ENCODE results near the gene DDX21.
"Not testable (repeated sequence)": the region's sequence is repeated elsewhere in the genome, so short reads cannot be mapped to it uniquely, and the experiment has no call there.

Gene DDX21

DNA sequence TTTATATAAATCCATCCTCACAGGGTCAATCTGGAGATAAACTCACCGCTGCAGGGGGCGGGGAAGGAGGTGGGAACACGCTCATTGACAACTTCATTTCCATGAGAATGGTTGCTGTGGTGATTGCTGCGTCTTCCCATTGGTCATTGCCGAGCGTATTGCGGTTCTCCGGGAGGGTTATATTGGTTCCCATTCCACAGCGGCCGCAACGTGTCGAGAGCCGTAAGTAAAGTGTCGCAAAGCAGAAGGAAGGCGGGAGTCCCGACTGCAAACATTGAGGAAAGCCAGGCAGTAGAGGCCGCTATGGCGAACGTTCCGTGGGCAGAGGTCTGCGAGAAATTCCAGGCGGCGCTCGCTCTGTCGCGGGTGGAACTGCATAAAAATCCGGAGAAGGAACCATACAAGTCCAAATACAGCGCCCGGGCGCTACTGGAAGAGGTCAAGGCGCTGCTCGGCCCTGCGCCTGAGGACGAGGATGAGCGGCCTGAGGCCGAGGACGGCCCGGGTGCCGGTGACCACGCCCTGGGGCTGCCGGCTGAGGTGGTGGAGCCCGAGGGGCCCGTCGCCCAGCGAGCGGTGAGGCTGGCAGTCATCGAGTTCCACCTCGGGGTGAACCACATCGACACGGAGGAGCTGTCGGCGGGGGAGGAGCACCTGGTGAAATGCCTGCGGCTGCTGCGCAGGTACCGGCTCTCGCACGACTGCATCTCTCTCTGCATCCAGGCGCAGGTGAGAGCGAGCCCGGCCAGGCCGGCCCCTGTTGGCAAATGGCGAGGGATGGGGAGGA, 32.8 kb downstream of the DDX21 start, which contains the start of gene KIFBP:
TSS of gene KIFBP (plus strand) at position 274 of the 787 bp plus-strand sequence. CDS start at position 304, 30 bp downstream.
- FAIRE-seq = peak; percentile 91
- peak; percentile 96 for DNase-seq (ENCODE audit: low spot score)

DNA sequence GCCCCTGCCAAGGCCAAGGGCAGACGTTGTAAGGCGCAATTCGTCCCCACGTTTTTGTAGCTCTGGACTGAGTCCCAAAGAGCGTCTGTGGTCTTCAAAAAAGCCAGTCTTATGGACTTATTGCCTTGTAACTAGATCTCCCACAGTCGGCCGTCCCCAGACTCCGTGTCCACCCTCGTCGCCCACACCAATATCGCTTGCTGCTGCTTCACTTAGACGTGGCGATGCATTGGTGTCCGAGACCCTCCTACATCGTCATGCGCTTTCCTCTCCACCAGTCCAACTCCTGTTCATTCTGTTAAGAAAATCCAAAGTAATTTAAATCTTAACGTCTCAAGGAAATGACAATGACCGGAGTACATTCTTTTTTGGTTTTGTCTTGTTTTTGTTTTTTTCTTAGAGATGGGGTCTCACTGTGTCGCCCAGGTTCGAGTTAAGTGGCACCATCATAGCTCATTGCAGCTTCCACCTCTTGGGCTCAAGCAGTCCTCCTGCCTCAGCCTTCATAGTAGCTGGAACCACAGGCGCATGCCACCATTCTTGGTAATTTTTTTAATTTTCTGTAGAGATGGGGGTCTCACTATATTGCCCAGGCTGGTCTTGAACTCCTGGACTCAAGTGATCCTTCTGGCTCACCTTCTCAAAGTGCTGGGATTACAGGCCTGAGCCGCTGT, 33.5 kb downstream of the DDX21 start:
- FAIRE-seq (no peak), DNase-seq (ENCODE audit: low spot score) (no peak)

DNA sequence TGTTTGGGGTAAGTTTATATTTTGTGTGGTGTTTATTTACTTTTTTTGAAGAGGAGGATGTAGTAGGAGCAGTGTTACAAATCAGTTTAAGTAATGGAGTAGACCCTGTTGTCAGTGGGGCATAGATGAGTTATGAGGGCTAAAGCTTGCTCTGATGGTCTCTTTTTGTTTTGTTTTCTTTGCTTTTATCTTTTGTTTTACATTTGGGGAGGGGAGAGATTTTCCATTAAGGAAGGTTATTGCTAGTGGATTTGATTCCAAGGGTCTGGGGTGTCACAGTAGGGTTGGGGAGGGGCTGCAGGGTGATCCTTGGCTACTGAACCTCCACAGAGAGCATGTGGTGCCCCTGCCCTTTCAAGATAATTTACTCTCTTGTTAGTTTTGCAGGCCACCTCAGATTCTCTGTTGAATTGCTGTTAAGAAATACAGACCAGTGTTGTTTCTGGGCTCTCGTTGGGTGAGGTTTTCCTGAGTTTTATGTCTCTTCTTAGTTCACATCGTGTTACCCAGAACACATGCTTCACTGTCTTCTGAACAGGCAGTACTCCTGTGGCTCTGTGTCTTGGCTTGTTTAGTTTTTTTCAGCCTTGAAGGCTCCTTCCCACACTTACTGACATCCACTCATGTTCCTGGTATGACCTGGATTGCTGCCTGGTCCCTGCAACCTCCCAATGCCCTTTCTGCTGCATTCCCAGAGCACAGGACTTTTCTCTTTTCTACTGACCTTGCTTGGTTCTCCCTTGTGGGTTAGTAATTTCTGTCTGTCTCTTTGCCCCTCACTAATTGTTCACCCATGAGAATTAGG, 36.9 kb downstream of the DDX21 start:
- peak; percentile 44 for DNase-seq (ENCODE audit: low spot score)

DNA sequence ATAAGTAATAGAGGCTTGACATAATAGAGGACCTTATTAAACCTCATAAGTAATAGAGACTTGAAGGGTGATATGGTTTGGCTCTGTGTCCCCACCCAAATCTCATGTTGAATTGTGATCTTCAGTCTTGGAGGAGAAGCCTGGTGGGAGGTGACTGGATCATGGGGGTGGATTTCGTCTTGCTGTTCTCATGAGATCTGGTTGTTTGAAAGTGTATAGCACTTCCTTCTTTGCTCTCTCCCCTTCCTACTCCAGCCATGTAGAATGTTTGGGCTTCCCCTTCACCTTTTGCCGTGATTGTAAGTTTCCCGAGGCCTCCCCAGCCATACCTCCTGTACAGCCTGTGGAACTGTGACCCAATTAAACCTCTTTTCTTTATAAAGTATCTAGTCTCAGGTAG, 41.2 kb downstream of the DDX21 start:
- FAIRE-seq = no peak
- no peak for DNase-seq (ENCODE audit: low spot score)

More for the DNA sequence above, 36.9 kb downstream of the DDX21 start:
- FAIRE-seq = no peak

DNA sequence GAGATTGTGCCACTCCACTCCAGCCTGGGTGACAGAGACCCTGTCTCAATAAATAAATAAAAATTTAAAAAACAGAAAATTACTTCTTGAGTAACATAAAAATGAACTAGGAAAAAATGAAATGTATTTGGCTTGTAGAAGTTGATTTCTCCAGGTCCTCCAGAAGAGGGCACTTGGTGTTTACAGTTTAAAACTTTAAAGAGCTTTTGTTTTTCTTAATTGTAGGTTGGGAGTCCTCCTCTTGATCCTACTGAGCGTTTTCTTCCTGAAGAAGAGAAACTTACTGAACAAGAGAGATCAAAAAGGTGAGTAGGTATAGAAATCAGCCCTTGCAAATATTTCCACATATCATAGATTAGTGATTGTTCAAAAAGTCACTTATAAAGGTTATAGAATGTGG, 48.9 kb downstream of the DDX21 start:
- FAIRE-seq (peak; percentile 72), DNase-seq (ENCODE audit: low spot score) (peak; percentile 52)

DNA sequence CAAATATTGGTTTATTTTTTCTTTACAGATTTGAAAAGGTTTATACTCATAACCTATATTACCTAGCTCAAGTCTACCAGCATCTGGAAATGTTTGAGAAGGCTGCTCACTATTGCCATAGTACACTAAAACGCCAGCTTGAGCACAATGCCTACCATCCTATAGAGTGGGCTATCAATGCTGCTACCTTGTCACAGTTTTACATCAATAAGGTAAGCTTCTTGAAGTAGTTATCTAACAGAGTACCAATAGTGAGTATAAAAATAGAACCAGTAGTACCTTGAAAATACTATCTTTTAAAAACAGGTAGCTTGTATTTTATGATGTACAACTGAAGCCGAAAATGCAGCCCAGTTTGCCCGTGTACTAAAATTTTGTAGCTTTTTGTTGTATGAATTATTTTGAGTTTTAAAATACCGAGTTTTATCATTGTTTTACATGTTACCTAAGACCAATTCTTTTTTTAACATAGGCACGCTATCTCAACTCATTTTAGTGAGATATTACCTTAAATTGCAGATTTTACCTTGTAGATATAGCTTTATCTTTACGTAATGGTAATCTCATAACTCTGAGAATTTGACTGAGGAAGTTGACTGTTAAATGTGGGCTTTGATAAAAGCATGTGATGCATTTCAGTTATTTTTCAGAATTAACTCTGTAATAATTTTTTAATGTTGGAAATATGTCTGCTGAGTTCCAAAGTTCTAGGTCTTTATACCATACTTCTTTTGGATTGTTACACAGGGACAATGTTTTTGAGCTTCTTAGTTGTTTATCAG, 49.9 kb downstream of the DDX21 start:
- DNase-seq (ENCODE audit: low spot score) (no peak), FAIRE-seq (no peak)

DNA sequence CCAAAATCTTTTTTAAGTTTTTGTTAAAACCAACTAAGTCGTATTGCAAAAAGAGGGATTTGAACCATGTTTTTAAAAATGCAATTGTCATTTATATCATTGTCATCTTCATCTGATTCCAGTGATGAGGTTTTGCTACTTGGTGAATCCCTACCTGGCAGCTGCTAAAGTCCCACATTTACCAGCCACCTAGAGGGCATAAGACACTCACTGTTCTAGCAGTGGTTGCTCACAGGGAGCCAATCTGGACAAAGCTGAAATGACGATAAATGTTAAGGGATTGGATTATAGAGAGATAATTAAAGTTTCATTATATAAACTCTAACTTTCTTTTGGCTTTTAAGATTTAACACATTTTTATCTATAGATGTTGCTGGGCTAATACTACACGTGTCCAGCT, 51.3 kb downstream of the DDX21 start:
- no peak for FAIRE-seq

DNA sequence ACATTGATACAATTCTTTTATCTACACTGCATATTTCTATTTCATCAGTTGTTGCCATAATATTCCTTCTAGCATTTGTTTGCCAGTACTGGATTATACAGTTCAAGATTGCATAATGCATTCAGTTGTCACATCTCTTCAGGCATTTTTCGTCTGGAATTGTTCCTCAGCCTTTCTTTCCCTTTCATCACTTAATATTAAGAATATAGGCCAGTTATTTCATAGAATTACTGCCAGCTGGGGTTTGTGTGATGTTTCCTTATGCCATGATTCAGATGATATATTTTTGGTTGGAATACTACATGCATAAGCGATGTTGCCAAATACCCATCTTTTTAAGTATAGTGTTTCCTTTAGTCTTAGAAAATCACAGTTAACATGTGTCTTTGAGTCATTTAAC, 53.4 kb downstream of the DDX21 start:
- DNase-seq (ENCODE audit: low spot score) (no peak), FAIRE-seq (no peak)

More for the DNA sequence above, 51.3 kb downstream of the DDX21 start:
- no peak for DNase-seq (ENCODE audit: low spot score)

DNA sequence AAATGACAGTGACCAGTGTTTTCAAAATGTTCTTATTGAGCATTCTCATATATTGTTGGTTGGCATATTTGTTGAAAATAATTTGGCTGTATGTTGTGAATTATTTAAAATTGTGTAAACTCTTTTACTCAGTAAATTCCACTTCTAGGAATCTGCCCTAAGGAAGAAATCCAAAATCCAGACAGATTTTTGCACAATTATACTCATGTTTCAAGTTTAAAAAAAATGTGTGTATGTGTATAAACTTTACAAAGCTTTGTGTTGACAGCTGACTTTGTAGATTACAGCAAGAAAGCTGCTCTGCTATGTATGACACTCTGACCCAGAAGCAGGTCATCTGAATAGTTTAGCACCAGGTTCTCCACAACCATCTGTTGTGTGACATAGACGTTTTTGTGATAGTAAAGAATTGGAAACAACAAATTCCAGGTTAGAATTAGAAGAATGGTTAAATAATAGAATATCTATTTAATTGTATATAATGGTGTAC, 54.2 kb downstream of the DDX21 start:
- FAIRE-seq (no peak), DNase-seq (ENCODE audit: low spot score) (no peak)

DNA sequence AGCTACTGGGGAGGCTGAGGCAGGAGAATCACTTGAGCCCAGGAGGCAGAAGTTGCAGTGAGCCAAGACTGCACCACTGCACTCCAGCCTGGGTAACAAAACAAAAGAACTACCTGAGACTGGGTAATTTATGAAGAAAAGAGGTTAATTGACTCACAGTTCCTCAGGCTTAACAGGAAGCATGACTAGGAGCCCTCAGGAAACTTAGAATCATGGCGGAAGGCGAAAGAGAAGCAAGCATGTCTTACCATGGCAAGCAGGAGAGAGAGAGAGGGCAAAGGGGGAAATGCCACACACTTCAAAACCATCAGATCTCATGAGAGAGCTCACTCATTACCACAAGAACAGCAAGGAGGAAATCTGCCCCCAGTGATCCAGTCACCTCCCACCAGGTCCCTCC, 56.8 kb downstream of the DDX21 start:
- FAIRE-seq; DNase-seq (ENCODE audit: low spot score): not testable (repeated sequence)

DNA sequence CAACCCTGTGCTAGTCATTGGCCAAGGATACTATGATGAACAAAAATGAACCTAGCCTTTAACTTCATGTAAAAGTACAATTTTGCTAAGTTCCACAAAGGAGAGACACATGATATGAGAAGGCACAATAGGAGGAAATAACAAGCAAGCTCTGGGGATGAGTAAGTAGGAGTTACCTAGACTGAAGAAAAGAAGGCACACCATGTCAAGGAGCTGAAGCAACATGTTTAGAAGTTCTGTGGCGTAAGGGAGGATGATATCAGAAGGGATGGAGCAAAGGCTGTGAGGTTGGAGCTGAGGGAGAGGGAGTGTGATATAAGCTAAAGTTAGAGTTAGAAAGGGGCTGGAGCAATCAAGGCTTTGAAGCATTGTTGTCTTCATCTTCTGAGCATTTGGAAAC, 58.2 kb downstream of the DDX21 start:
- DNase-seq (ENCODE audit: low spot score) (no peak), FAIRE-seq (no peak)

DNA sequence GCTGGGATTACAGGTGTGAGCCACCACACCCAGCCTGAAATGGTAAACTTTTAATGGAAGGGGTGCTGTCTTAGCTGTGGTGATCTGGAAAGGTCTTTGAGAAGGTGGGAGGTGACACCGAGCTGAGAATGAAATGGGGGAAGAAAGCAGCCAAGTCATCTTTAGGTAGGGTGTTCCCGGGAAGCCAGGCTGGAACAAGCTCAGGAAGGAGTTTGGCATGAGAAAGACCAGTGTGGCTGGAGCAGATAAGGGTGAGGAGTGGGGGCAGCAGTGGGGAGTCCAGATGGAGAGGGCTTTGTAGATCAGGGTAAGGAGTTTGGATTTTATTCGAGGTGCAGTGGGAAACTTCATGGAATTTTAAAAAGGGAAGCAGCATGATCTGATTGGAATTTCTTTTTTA, 62.6 kb downstream of the DDX21 start:
- DNase-seq (ENCODE audit: low spot score) = no peak
- no peak for FAIRE-seq

DNA sequence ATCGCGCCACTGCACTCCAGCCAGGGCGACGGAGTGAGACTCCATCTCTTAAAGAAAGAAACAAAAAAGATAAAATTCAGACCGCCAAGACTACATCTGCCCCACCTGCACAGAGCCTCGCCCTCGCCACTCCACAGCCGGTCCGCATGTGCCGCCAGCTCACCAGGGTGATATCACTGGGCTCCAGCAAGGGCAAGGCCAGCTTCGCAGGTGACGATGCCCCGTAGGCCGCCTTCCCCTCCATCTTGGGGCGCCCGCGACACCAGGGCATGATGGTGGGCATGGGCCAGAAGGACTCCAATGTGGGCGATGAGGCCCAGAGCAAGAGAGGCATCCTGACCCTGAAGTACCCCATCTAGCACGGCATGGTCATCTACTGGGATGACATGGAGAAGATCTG, 66.6 kb downstream of the DDX21 start:
- DNase-seq (ENCODE audit: low spot score) = no peak
- FAIRE-seq = no peak

DNA sequence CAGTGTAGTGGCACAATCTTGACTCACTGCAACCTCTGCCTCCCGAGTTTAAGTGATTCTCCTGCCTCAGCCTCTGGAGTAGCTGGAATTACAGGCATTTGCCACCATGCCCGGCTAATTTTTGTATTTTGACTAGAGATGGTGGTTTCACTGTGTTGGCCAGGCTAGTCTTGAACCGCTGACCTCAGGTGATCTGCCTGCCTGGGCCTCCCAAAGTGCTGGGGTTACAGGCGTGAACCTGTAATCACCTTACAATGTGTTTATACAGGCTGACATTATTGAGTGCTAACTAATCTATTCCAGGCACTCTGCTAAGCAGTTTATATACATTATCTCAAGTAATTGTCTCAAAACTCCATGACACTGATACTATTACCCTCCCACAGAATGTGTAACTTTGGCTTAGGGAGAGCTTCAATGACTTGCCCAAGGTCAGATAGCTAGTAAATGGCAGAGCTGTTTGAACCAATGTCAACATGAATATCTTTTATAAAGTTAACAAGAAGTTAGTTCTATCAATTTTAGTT, 69.5 kb downstream of the DDX21 start:
- no peak for FAIRE-seq

DNA sequence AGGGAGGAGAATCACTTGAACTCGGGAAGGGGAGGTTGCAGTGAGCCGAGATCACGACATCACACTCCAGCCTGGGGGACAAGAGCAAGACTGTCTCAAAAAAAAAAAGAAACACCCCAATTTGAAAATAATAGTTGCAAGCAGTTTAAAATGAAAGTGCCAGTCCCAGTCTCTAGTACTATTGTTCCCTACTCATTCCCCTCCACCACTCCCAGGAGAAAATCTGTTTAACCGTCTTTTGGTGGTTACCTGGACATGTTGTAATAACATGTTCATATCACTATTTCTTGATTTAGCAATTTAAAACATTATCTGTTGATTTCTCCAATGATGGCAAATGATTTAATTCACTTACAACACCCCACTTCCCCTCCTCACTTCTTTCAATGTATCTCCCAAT, 77.3 kb downstream of the DDX21 start:
- DNase-seq (ENCODE audit: low spot score) (no peak), FAIRE-seq (no peak)

More for the DNA sequence above, 69.5 kb downstream of the DDX21 start:
- DNase-seq (ENCODE audit: low spot score) = no peak

Data from RCC 7860 (cell line).